NCI-H446 (cell line): ENCODE measurements around the gene RCOR2.
A peak's percentile ranks its signal among the peaks of the same experiment; 100 is the strongest.

Experiments used
- DNase-seq, 2 experiments: peaks; one replicate each; lab custom pipeline; 2025; lab: John Stamatoyannopoulos, UW

RCOR2 gene

DNA sequence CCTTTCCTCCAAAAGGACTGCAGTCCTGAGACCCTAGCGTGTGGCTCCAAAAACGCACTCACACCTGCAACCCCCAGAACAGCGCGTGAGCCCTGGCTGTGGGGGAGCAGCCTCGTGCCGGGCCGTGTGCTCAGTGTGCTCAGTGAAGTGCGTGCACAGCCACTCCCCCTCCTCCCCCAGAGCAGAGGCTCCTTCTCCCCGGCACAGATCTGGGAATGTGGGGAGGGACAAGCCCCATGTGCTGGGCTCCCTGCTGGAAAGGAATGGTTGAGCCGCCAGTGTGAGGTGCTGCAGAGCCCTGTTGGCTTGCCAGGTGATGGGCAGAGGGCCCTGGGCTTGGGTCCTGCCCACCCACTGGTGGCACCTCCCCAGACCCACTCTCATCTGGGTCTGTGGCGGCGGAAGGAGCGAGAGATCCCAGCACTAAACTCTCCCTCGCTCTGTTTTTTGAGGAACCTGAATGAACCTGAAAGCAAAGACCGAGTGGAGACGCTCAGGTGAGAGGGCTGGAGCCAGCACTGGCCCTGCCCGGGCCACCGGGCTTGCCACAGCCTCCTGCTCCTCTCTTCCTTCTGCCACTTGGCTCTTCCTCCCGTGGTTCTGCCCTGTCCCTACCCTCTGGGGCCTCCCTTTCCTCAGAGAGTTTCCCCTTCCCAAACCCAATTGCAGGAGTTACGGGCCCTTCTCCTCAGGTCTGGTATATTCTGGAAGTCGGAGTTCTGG, 9.0 kb downstream of the RCOR2 start:
- no peak for DNase-seq

DNA sequence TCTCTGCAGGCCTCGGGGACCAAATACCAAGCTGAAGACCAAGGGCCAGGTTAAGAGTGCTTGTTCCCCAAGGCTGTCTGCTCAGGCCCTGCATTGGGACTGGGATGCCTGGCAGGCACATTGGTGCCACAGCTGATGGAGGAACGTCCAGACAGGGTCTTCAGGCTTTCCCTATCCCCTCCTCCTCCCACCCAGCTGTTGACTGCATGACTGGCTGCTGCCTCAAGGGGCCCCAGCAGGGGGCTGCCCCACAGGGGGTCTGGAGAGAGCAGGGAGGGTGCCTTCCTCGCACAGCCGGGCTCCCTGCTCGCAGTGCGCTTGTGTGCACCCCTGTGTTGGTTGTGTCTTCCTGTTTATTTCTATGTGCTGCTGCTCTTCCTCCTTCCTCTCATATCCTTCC, 9.9 kb downstream of the RCOR2 start:
- no peak for DNase-seq

DNA sequence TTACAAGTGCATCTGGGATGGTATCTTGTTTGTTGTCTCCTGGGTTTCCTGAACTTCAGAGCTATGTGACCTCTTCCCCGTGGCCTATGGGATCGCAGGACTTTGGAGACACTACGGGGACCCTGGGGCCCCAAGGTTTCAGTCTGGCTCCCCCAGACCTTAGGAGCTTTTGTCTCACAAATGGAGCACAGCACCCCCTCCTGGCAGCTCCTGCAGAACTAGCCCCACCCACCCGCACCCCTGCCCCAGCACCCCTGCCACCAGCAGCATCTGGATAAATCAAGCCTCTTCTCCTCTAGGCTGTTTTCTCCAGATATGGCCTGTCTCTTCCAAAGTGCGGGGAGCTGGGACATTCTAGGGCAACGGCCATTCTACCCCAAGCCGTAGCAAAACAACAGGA, 10.4 kb downstream of the RCOR2 start:
- DNase-seq = no peak

DNA sequence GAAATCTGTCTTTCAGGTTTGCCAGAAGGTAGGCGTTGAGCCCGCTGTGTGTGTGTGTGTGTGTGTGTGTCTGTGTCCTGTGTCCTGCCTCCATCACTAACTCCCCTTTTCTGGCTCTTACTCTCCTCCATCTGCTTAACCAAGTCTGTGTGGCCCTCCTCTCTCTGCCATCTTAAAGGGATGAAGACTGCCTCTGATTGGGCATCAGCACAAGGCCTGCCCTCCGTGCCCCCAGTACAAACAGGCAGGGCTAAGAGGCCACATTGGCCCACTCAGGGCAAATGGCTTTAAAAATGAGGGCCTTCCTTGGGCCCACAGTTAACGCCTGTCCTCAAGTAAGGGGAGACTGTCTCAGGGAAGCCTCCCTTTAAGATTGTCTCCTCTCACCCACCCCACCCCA, 10.9 kb downstream of the RCOR2 start:
- no peak for DNase-seq

DNA sequence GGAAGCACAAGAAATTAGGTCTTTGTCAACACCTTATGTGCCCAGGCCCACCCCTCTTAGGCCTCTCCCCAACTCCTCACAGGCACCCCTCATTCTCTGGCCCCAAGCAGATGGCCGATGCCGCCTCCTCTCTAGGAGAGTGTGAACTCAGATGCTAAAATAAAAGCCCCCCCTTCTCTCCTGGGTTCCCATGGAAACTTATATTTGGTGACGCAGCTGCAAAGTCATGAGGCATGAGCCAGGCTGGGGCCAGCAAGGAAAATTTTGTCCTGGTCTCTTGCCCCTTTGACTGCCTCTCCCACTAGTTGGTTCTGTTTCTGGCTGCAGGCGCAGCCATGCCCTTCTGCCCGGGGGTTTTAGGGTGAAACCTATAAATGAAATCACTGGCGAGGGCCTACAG, 11.8 kb downstream of the RCOR2 start:
- DNase-seq = no peak

DNA sequence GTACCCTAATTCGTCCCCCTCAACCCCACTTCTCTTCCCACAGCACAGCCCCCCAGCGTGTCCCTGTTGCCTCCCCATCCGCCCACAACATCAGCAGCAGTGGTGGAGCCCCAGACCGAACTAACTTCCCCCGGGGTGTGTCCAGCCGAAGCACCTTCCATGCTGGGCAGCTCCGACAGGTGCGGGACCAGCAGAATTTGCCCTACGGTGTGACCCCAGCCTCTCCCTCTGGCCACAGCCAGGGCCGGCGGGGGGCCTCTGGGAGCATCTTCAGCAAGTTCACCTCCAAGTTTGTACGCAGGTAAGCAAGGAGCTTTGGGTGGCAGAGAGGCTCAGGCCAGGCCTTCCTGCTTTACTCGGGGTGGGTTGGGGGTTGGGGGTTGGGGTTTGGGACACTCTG, 12.2 kb downstream of the RCOR2 start:
- DNase-seq = no peak

DNA sequence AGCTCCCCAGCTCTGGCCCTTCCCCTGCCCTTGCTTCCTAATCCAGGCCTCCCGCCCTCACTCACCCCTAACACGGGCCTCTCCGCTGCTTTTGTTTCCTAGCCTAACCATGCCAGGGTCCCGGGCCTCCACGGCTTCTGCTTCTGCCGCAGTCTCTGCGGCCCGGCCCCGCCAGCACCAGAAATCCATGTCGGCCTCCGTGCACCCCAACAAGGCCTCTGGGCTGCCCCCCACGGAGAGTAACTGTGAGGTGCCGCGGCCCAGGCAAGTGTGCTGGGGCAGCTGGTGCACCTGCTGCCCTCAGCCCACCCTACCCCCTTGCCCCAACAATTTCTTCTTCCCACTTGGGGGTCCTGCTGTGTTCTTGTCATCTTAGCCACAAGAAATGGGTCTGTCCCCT, 13.1 kb downstream of the RCOR2 start:
- no peak for DNase-seq

DNA sequence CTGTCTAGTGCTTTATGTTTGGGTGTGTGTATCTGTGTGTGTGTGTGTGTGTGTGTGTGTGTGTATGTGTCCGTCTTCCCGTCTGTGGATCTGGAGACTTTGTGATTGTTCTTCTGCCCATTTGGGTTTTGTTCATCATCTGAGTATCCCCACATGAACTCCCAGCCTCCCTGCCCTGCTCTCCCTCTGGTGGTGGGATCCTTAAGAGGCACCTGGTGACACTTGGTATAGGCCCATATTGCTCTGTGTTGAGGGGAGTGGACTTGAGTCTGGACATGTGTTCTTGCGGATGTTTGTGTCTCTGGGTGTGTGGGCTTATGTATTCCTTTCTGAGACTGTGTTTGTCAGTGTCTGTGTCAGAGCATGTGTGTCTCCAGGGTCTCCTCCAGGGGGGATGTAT, 15.3 kb downstream of the RCOR2 start:
- DNase-seq = no peak

DNA sequence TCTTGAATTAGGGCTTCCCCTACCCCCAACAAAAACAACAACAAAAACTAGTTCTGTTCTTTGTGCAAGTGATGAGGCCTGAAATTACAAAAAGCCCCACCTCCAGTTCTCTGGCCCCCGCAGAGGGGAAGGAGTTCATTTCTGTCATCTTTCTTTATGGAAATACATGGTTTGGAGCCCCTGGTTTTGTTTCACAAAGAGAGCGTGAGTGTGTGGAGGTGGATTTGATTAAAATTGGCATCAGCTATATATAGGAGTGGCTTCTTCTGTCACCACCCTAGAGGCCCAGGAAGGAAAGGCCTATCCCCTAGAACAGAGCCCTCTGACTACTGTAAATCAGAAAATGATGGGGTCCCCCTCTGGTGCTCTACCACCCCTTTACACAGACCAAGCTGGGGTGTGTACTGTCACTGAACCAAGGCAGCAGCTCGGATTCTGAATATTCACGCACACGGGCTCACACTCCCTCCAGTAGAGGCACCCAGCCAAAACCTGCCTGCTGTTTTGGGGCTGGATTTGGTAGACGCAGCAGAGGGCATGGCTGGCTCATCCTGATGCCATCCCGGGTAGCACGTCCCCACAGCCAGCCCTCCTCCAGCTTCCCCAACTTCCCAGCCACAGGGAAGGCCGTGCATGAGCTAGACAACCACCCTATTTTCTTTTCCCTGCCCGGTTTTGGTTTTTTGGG, 19.4 kb downstream of the RCOR2 start:
- peak in 1 of 2 experiments; percentile 22 for DNase-seq

DNA sequence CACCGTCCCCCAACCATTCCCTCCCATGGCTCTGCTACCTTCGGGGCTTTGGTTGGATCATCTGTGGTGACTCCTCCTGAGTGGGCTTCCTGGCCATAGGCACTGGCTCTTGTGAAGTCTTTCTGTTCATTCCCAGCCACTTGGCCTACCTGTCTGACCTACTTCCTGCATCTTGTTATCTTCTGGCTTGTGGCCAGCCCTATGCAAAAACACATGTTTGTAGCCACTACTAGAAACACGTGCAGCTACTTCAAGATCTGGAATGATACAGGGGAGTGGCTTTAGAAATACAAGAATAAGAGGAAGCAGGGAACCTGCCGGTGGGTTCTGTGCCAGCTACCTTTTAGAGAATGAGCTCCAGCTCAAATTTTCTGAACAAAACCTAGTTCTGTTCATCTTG, 20.9 kb downstream of the RCOR2 start:
- no peak for DNase-seq

DNA sequence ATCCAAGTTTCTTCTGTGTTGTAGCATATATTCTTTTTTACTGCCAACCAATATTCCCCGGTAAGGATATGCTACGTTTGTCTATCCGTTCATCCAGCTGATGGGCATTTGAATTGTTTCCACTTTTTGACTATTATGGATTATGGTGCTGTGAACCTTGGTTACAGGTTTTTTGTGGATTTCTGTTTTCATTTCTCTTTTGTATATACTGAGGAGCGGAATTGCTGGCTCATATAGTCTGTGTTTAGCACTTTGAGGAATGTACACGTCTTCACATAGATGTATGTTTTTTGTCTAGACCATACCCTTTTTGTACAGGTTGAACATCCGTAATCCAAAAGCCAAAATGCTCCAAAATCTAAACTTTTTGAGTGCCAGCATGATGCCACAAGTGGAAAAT, 23.6 kb downstream of the RCOR2 start:
- no peak for DNase-seq

DNA sequence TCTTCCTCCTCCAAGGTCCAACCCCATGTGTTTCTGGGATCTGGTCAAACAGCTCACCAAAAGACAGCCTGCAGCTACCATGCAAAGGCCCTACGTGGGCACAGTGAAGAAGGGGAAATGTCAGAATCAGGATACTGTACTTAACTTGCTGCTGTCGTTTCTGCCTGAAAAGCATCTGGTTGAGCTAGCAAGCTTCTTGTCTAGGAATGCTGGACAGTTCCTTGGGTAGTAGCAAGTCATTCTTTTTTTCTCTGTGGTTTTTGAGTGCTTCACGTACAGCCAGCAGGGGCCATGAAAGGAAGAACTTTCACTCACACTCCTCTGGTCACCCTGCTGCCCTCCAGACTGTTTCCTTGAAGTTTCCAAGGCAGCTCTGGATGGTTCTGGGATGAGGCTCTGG, 24.7 kb downstream of the RCOR2 start:
- no peak for DNase-seq

DNA sequence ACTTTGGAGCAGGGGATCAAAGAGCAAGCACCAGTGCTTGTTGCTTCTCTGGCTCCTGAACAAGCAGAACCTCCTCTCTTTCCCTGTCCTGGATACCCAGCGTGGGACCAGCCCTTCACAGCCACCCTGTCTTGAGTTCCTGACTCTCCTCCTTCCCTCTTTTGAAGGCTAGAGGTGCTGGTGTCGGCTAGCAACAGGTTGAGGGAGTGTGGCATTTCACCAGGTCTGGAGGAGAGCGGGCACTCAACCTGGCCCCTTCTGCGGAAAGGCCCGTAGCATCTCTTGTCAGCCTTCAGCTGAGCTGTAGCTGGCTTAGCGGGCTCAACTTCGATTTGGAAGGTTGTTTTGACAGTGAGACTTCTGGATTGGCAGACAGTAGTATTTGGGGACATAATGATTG, 26.6 kb downstream of the RCOR2 start:
- DNase-seq = no peak

DNA sequence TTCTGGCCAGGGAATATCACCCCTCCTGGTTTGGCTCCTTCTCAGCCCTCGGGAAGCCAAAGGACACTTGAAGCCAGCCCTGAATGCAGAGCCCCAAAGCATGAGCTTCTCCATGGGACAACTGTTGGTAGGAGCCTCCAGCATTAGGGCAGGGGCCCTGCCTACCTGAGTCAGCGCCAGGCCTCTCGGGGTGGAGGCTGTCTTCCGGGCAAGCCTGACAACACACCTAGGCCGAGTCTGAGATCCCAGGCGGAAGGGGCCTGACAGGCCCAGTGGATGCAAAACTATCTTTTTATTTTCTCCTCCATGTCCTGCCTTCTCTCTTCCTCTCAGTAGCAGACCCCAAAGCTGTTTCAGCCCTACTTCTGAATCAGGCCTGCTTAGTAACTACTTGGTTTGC, 27.6 kb downstream of the RCOR2 start:
- DNase-seq = no peak

DNA sequence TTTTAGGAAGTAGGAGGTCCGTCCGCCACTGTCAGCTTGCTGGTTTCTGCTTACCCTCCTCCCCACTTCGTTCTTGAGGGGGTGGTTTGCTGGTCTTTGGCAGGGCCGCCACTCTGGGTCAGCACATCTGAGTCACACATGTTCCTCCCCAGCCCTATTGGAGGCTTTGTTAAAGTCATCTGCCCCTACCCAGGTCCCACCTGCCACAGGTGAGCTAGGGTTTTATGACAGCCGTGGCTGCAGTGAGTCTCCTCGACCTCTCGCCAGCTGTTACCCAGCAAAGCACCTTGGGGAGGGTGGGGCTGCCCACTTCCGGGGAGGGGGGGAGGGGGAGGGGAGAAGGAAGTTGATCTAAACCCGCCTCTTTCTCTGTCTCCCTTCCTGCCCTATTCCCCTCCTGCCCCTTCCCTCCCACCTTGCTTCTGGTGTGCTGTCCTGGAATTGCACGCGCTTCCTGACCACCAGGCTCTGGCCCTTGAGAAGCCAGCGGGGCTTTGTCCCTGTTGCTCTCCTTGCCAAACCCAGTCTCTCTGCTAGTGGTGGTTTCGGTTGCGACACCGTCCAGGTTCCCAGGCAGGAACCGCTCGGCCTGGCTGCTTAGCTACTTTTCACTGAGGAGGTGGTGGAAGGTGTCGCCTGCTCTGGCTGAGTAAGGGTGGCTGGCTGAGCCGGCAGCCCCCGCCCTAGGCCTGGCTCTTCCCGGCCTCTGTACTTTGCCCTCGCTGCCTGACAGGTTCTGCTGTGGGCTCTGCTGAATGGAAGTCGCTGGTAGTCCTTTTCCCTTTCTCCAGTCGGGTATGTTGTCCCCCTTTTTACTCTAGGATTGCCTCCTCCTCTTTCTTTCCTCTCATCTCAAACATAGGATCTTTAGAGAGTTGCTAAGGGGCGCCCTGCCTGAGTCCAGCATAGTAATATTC, 28.5 kb downstream of the RCOR2 start:
- no peak for DNase-seq

DNA sequence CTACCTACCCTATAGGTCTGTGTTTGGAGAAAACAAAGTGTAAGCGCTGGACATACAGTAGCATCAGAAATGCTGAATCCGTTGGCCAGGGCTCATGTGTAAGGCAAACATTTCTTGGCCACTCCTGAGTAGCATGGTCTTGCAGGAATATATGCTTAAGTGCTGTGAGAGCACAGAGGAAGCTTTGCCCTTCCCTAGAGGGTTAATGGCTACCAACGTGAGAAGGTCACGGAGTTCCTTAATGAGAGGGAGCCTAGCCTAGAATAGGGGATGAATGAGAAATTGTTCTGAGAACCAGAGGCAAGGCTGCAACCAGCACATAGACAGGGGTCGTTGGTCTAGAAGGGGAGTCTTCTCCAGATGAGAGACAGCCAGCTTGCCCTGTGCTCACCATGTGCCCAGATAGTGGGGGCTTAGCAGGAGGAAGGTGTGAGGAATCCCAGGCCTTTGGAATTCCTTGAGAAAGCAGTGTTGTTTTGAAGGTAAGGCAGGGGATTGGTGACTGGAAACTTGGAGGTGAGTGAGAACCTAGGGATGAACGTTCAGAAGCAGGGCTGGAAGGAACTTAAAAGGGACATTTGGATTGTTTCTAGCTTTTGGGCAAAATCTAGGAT, 29.5 kb downstream of the RCOR2 start:
- no peak for DNase-seq

DNA sequence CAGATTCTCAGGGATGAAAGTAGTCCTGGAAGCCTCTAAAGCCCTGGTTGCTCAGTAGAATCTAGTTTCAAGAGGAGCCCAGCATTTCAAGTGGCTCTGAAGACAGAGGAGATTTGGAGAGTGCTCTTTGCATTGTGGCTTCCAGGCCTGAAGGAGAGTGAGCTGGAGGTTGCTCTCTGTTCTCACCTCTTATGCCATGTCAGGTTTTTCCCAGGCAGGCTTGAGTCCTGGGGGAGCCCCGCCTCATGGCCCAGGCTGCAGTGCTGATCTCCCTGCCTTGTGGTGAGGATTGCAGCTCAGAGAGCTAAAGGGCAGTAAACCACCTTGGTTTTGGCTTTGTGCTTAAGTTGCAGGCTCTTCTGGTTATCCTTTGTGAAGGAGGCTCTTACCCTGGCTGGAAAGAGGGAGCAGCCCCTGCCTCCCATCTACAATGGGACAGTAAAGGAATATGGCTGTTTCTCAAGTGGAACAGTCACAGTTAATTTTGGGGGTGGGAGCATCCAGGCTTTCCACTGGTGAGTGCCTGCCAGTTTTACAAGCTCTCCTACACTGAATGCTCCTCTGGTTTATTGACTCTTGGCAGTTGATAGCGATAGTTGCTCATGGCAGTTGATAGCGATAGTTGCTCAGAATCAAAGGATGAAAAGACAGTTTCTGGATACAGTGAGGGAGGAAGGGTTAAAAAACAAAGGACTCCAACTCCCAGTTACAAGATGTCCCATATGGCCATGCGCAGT, 32.6 kb downstream of the RCOR2 start:
- DNase-seq = no peak

DNA sequence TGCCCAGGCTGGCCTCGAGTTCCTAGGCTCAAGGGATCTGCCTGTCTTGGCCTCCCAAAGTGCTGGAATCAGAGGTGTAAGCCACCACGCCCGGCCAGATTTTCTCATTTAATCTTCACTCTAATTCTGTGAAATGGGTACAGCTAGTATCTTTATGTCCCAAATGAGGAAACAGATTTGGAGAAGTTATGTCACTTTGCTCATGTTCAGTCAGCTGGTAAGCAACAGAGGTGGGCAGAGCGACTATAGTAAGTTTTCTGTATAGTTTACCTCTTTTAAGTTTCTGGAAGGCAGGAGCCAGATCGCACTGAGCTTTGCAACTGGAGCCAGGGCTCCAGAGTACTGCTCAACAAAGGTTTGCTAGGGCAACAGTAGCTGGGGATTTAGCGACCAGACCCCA, 33.2 kb downstream of the RCOR2 start:
- DNase-seq = no peak

DNA sequence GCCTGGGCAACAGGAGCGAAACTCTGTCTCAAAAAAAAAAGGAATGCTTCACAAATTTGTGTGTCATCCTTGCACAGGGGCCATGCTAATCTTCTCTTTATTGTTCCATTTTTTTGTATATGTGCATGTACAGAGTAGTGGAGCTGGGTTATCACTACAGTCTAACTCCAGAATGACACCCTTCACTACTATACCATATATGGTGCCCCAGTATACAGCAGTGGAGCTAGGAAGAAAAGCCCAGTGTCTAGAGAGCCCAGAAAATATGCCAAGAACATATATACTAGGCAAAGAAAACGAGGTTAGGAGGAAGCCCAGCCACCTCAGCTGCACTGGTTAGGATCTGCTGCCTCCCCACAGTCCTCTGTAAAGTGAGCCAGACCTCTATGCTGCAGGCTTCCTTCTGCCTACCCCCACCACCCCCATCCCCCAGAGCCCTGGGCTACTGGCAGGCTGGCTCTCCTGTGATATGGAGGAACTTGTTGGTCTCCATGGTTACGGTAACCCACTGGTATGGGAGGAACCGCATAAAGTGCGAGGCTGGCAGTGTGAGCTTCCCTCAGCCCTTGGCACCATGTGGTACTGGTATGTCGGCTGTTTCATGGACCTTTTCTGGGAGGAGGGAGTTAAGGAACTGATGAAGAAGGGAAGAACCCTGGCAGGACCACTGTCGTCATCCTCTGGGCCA, 34.3 kb downstream of the RCOR2 start:
- DNase-seq = no peak

DNA sequence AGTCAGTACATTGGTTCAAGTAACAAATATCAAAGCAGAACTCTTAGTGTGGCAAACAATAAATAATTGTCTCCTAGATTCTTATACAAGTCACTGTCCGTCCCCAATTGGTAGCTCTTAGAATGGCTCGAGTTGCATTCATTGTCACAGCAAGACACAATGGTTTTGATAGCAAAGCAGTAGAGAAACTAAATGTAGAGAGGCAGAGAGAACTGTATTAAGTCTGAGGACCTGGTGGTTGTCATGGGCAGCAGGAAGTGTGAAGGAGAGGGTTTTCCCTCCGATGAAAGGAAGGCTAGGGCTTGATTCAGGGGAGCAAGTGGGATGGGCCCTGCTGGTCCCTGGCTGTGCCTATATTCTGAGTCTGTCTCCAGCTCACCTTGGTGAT, 36.6 kb downstream of the RCOR2 start:
- no peak for DNase-seq
